GM19351 (cell line): ENCODE results near the gene PHACTR4.
"Not testable (repeated sequence)": the region's sequence is repeated elsewhere in the genome, so short reads cannot be mapped to it uniquely, and the experiment has no call there.

Experiments
- ATAC-seq: cut with Tn5 transposase; IDR thresholded peaks from one replicate; pipeline ENCODE4 v1.9.1; 2021; ENCODE audit warnings: mild to moderate bottlenecking, moderate library complexity; ENCODE audit not compliant: unreplicated experiment

The PHACTR4 gene

GRCh38 chr1:28370239-28371009 lies 884 bp downstream of the PHACTR4 start:
- no peak for ATAC-seq

GRCh38 chr1:28371010-28371377 lies 1.5 kb downstream of the PHACTR4 start:
- no peak for ATAC-seq

- ATAC-seq: not testable (repeated sequence)
Observed at GRCh38 chr1:28373450-28373849, 3.9 kb downstream of the PHACTR4 start.

- no peak for ATAC-seq
Observed at GRCh38 chr1:28374297-28374696, 4.8 kb downstream of the PHACTR4 start.

- not testable (repeated sequence) for ATAC-seq
Observed at GRCh38 chr1:28375598-28375997, 6.1 kb downstream of the PHACTR4 start.

- ATAC-seq: not testable (repeated sequence)
Observed at GRCh38 chr1:28376195-28376594, 6.7 kb downstream of the PHACTR4 start.

- no peak for ATAC-seq
Observed at GRCh38 chr1:28378906-28379305, 9.4 kb downstream of the PHACTR4 start.

- no peak for ATAC-seq
Observed at GRCh38 chr1:28380394-28380793, 10.9 kb downstream of the PHACTR4 start.

GRCh38 chr1:28383785-28384184 lies 14.2 kb downstream of the PHACTR4 start:
- ATAC-seq: not testable (repeated sequence)

GRCh38 chr1:28392027-28392652 lies 22.6 kb downstream of the PHACTR4 start:
- no peak for ATAC-seq

GRCh38 chr1:28394136-28394535 lies 24.6 kb downstream of the PHACTR4 start:
- ATAC-seq: no peak

- ATAC-seq: no peak
Observed at GRCh38 chr1:28395181-28395580, 25.6 kb downstream of the PHACTR4 start.

- no peak for ATAC-seq
Observed at GRCh38 chr1:28401760-28402159, 32.2 kb downstream of the PHACTR4 start.

GRCh38 chr1:28409090-28409489 lies 39.5 kb downstream of the PHACTR4 start:
- ATAC-seq: no peak

- ATAC-seq: no peak
Observed at GRCh38 chr1:28411656-28412055, 42.1 kb downstream of the PHACTR4 start.

- ATAC-seq: no peak
Observed at GRCh38 chr1:28412731-28413130, 43.2 kb downstream of the PHACTR4 start.

GRCh38 chr1:28416509-28417194 lies 47.1 kb downstream of the PHACTR4 start:
- no peak for ATAC-seq

- ATAC-seq: no peak
Observed at GRCh38 chr1:28417441-28417922, 47.9 kb downstream of the PHACTR4 start.

- ATAC-seq: no peak
Observed at GRCh38 chr1:28417926-28418637, 48.5 kb downstream of the PHACTR4 start.

GRCh38 chr1:28421744-28422143 lies 52.2 kb downstream of the PHACTR4 start:
- ATAC-seq: no peak

GRCh38 chr1:28426831-28427230 lies 57.3 kb downstream of the PHACTR4 start:
- ATAC-seq: no peak
